Hepatocyte (in vitro differentiated cells): ENCODE data around the gene MED13L.

Experiments used
- CTCF ChIP-seq: fragments of 200-600 bp; sonication (generic); IDR thresholded peaks from 2 replicates; pipeline ENCODE4 v1.5.1; 2016; ENCODE audit warnings: antibody characterized with exemption, mild to moderate bottlenecking; ENCODE audit not compliant: poor library complexity
- EZH2 ChIP-seq: fragments of 200-600 bp; sonication (generic); IDR thresholded peaks from 2 replicates; pipeline ENCODE4 v1.6.1; 2016; ENCODE audit warnings: antibody characterized with exemption, mild to moderate bottlenecking, borderline replicate concordance
- EZH2phosphoT487 ChIP-seq: fragments of 200-600 bp; sonication (generic); IDR thresholded peaks from one replicate; pipeline ENCODE4 v1.6.1; 2018; ENCODE audit warnings: antibody characterized with exemption, mild to moderate bottlenecking, low read depth, moderate library complexity; ENCODE audit not compliant: unreplicated experiment, severe bottlenecking

GRCh38 chr12:116236976-116237375, 40.5 kb downstream of the MED13L start:
- TF ChIP-seq CTCF, result no peak
- TF ChIP-seq EZH2, result no peak
- no peak for TF ChIP-seq EZH2phosphoT487
